Measurements from ENCODE around the gene OAS3. TPM values are rescaled to one million over a fixed set of nuclear protein-coding genes. Genes with fewer than 3 reads are reported as not detected.
"Not testable (repeated sequence)": the region's sequence is repeated elsewhere in the genome, so short reads cannot be mapped to it uniquely, and the experiment has no call there.

Gene OAS3
- polyA plus RNA-seq, 3 donors = 22.0 to 54.3 (median 41.9) TPM

GRCh38 chr12:112913038-112913688 is 25.1 kb upstream of the OAS3 start:
- Mint-ChIP-seq H3K27me3 (ENCODE audit: low read depth in 3 of 3) (peaks cover 0 to 1% (median 0%) of the 10 kb centered on the region in 3 donors), H3K4me1 (peaks cover 43% of the 10 kb centered on the region), H3K9me3 (peaks cover 17 to 38% (median 22%) of the 10 kb centered on the region in 7 donors), H3K4me3 (no peak overlapping the region), H3K36me3 (peaks cover 93 to 98% of the 10 kb centered on the region in 2 donors), H3K27ac (no peak overlapping the region)
- DNase-seq = no peak
- intact Hi-C loops (cut with micrococcal nuclease) = no loop called here
- no peak overlapping the region for H2AFZ ChIP-seq (ENCODE audit: insufficient read depth, low read depth, low read length, poor library complexity, severe bottlenecking)
- peaks cover 97% of the 10 kb centered on the region for H4K20me1 ChIP-seq (ENCODE audit: insufficient read depth, low read length)
- no peak for TF ChIP-seq CTCF (IDR thresholded peaks at IDR 0.05)
- H3K27me3 ChIP-seq (ENCODE audit: control insufficient read depth in 2 of 2, insufficient read depth in 2 of 2, low read length in 2 of 2) = no peaks in the 10 kb centered on the region
- H3K4me3 ChIP-seq (replicated peaks in 1 of 3; ENCODE audit: low read depth in 2 of 3, low read length in 3 of 3) = peak overlapping the region in 1 of 3 experiments; percentile 8
- no peak overlapping the region for H3K27ac ChIP-seq (ENCODE audit: low read depth in 1 of 2, low read length in 2 of 2)
- H3K79me2 ChIP-seq (ENCODE audit: insufficient read depth, low read length) = peaks cover 48% of the 10 kb centered on the region
- H3K9me3 ChIP-seq (replicated peaks in 1 of 2; ENCODE audit: control insufficient read depth in 1 of 2, insufficient read depth in 1 of 2, low read length in 2 of 2) = peaks cover 7 to 23% of the 10 kb centered on the region in 2 donors
- H3K36me3 ChIP-seq (replicated peaks in 1 of 2; ENCODE audit: control insufficient read depth in 1 of 2, insufficient read depth in 2 of 2, low read length in 2 of 2) = peaks cover 74 to 86% of the 10 kb centered on the region in 2 donors
- no peak overlapping the region for H3K4me2 ChIP-seq (replicated peaks; ENCODE audit: extremely low read depth, low read length, poor library complexity, severe bottlenecking)
- H3K4me1 ChIP-seq (ENCODE audit: control insufficient read depth in 1 of 2, insufficient read depth in 2 of 2, low read length in 2 of 2) = peaks cover 26 to 29% of the 10 kb centered on the region in 2 donors
- no peak overlapping the region for H3K9ac ChIP-seq (ENCODE audit: insufficient read depth, low read length, poor library complexity, severe bottlenecking)
- no CpG with 5 or more reads among the region's 1 CpG for WGBS (ENCODE audit: insufficient coverage)

- Histone ChIP-seq H3K4me1 (ENCODE audit: control insufficient read depth in 1 of 2, insufficient read depth in 2 of 2, low read length in 2 of 2) (peaks cover 19 to 21% of the 10 kb centered on the region in 2 donors), H3K9me3 (replicated peaks in 1 of 2; ENCODE audit: control insufficient read depth in 1 of 2, insufficient read depth in 1 of 2, low read length in 2 of 2) (peaks cover 7 to 23% of the 10 kb centered on the region in 2 donors), H4K20me1 (ENCODE audit: insufficient read depth, low read length) (peaks cover 97% of the 10 kb centered on the region), H3K36me3 (replicated peaks in 1 of 2; ENCODE audit: control insufficient read depth in 1 of 2, insufficient read depth in 2 of 2, low read length in 2 of 2) (peaks cover 77 to 88% of the 10 kb centered on the region in 2 donors), H3K79me2 (ENCODE audit: insufficient read depth, low read length) (peaks cover 41% of the 10 kb centered on the region)
- H2AFZ ChIP-seq (ENCODE audit: insufficient read depth, low read depth, low read length, poor library complexity, severe bottlenecking); H3K4me3 Mint-ChIP-seq; H3K9ac ChIP-seq (ENCODE audit: insufficient read depth, low read length, poor library complexity, severe bottlenecking); intact Hi-C loops (cut with micrococcal nuclease); H3K27ac Mint-ChIP-seq; H3K27me3 ChIP-seq (ENCODE audit: control insufficient read depth in 2 of 2, insufficient read depth in 2 of 2, low read length in 2 of 2); DNase-seq; H3K4me3 ChIP-seq (replicated peaks in 1 of 3; ENCODE audit: low read depth in 2 of 3, low read length in 3 of 3); H3K27me3 Mint-ChIP-seq (ENCODE audit: low read depth in 3 of 3); H3K27ac ChIP-seq (ENCODE audit: low read depth in 1 of 2, low read length in 2 of 2); H3K4me2 ChIP-seq (replicated peaks; ENCODE audit: extremely low read depth, low read length, poor library complexity, severe bottlenecking): not testable (repeated sequence)
- H3K36me3 Mint-ChIP-seq = peaks cover 94 to 98% of the 10 kb centered on the region in 2 donors
- WGBS (ENCODE audit: insufficient coverage) = no CpG with 5 or more reads among the region's 2 CpGs
- peaks cover 17 to 38% (median 22%) of the 10 kb centered on the region in 7 donors for H3K9me3 Mint-ChIP-seq
- H3K4me1 Mint-ChIP-seq = peaks cover 36% of the 10 kb centered on the region
Observed at GRCh38 chr12:112913888-112914287, 24.4 kb upstream of the OAS3 start.
